Measurements from ENCODE around the gene IDH2.

The IDH2 gene

DNA sequence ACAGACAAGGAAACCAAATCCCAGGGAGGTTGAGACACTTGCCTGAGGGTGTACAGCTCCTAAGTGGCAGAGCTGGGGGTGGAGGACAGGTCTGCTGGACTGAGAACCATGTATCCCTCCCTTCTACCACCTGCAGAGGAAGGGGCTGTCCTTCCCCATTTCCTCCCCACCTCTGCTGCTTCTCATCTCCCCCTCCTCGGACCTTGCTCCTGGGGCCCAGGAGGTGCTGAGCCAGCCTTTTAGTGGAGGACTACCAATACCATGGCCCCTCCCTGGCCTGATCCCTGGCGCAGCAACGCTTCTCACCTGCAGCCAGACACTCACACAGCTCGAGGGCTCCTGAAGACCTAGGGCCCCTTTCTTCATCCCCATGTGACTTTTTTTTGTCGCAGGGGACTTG is 50.4 kb downstream of the IDH2 start:
- TF ChIP-seq, protein P1, sequence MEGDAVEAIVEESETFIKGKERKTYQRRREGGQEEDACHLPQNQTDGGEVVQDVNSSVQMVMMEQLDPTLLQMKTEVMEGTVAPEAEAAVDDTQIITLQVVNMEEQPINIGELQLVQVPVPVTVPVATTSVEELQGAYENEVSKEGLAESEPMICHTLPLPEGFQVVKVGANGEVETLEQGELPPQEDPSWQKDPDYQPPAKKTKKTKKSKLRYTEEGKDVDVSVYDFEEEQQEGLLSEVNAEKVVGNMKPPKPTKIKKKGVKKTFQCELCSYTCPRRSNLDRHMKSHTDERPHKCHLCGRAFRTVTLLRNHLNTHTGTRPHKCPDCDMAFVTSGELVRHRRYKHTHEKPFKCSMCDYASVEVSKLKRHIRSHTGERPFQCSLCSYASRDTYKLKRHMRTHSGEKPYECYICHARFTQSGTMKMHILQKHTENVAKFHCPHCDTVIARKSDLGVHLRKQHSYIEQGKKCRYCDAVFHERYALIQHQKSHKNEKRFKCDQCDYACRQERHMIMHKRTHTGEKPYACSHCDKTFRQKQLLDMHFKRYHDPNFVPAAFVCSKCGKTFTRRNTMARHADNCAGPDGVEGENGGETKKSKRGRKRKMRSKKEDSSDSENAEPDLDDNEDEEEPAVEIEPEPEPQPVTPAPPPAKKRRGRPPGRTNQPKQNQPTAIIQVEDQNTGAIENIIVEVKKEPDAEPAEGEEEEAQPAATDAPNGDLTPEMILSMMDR (IDR thresholded peaks at IDR 0.05), result no peak
- Histone ChIP-seq H3K4me1 (peaks cover 1% of the 10 kb centered on the region), H3K4me3 (ENCODE audit: low read depth, low read length) (no peak overlapping the region), H2AFZ (no peak overlapping the region), H3K27ac (no peak overlapping the region), H3K36me3 (ENCODE audit: control insufficient read depth, insufficient read depth, low read length) (no peaks in the 10 kb centered on the region), H3K79me2 (peaks cover 11% of the 10 kb centered on the region), H3K9me3 (ENCODE audit: control insufficient read depth, low read length) (no peaks in the 10 kb centered on the region), H3K27me3 (ENCODE audit: control insufficient read depth, insufficient read depth, low read length) (no peaks in the 10 kb centered on the region), H3K9ac (no peak overlapping the region), H3K4me2 (ENCODE audit: low read length) (no peak overlapping the region)

DNA sequence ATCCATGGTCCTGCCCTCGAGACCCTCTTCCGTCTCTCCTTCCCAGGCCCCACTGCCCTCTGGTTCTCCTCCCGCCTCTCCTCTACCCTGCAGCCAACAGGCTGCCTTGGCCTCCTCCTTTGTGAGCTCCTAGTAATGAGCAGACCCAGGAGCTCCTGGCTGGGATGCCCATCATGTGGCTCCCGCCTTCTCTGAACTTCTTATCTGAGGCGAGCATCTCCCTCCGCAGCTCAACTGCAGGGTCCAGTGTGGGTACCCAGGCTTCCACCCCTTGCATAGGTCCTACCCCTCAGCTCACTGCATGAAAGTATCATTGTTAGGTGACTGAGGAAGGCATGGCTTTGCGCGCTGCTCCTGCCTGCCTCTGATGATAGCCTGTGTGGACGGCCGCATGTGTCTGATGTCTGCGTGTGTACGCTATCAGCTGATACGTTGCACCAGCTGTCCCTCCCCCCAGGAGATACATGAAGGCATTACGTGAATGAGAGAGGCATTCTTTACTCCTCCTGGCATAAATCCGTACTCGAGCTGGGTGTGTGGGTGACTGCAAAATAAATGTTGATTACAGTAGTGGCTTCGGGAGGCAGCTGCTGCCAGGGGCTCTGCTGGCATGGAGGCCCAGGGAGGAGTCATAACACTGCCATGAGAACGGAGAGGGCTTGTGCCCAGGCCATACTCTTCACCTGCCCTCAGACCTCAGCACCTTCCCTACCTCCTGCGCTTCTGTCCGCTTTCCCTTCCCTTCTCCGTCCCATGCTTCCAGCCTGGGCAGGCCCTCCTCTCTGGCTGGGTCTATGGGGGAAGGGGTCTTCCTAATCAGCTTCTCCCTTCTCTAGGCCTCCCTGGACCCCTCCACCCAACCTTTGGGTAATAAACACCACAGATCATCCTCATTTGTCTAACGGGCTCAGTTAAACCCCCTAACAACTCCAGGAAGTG is 52.3 kb downstream of the IDH2 start:
- Histone ChIP-seq H2AFZ (no peak overlapping the region), H3K4me2 (ENCODE audit: low read length) (no peak overlapping the region), H3K9me3 (ENCODE audit: control insufficient read depth, low read length) (no peaks in the 10 kb centered on the region), H3K79me2 (peaks cover 12% of the 10 kb centered on the region), H3K9ac (no peak overlapping the region), H3K4me3 (ENCODE audit: low read depth, low read length) (no peak overlapping the region), H3K36me3 (ENCODE audit: control insufficient read depth, insufficient read depth, low read length) (no peaks in the 10 kb centered on the region), H3K27me3 (ENCODE audit: control insufficient read depth, insufficient read depth, low read length) (no peaks in the 10 kb centered on the region), H3K27ac (no peak overlapping the region), H3K4me1 (peaks cover 5% of the 10 kb centered on the region)
- TF ChIP-seq, protein P1 (IDR thresholded peaks at IDR 0.05), result no peak

DNA sequence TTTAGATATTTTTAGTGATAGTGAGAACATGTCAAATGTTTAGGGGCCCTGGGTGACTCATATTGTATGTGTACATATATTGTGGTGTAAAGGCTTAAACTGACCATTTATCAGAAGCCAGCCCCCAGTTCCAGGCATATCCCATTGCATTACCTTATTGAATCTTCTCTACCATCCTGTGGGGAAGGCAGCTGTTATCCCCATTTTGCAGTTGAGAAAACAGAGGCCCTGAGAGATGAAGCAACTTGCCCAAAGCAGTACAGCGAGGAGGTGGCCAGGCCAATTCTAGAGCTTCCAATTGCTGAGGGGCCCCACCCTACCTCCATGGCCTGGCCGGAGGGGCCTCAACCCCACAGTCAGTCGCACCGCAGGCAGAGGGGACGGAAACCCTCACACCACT is 53.2 kb downstream of the IDH2 start:
- TF ChIP-seq, protein P1 (IDR thresholded peaks at IDR 0.05), result no peak
- Histone ChIP-seq H3K27ac (no peak overlapping the region), H3K36me3 (ENCODE audit: control insufficient read depth, insufficient read depth, low read length) (no peaks in the 10 kb centered on the region), H3K4me2 (ENCODE audit: low read length) (no peak overlapping the region), H3K27me3 (ENCODE audit: control insufficient read depth, insufficient read depth, low read length) (no peaks in the 10 kb centered on the region), H2AFZ (no peak overlapping the region), H3K4me3 (ENCODE audit: low read depth, low read length) (no peak overlapping the region), H3K9me3 (ENCODE audit: control insufficient read depth, low read length) (no peaks in the 10 kb centered on the region), H3K79me2 (peaks cover 15% of the 10 kb centered on the region), H3K9ac (no peak overlapping the region), H3K4me1 (peaks cover 5% of the 10 kb centered on the region)

DNA sequence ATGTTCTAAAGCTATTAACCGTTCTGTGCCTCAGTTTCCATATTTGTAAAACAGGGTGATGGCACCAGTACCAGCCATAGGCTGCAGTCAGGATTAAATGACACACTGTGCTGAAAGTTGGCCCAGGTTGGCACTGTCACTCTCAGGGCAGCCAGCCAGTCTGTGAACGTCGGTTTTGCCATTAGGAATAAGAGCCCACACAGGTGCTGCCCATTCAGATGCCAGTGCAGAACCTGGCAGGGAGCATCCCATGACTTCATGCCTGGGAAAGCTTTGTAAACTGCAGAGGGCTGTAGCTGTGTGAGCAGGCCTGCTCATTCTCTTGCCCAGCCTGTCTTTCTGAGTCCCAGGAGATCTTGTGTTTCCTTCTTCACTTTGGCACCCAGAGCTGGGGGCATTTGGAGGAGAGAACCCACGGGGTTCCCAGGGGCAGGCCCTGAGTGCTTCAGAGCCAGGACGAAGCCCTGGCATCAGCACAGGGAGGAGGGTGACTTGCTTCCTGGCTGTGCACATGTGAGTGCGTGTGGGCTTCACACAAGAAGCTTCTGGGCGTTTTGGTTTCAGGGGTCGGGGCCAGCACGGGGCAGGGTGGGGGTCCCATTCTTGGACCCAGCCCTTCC is 54.2 kb downstream of the IDH2 start:
- TF ChIP-seq, protein P1 (IDR thresholded peaks at IDR 0.05), result no peak
- Histone ChIP-seq H3K27ac (no peak overlapping the region), H3K4me2 (ENCODE audit: low read length) (no peak overlapping the region), H3K4me1 (peaks cover 5% of the 10 kb centered on the region), H3K27me3 (ENCODE audit: control insufficient read depth, insufficient read depth, low read length) (no peaks in the 10 kb centered on the region), H3K36me3 (ENCODE audit: control insufficient read depth, insufficient read depth, low read length) (no peaks in the 10 kb centered on the region), H3K9me3 (ENCODE audit: control insufficient read depth, low read length) (no peaks in the 10 kb centered on the region), H3K4me3 (ENCODE audit: low read depth, low read length) (no peak overlapping the region), H2AFZ (no peak overlapping the region), H3K79me2 (peaks cover 15% of the 10 kb centered on the region), H3K9ac (no peak overlapping the region)

Data from parathyroid adenoma (tissue), 2 donors.